GM12878 (cell line): ENCODE measurements around the gene PPM1G. TPM values are rescaled to one million over a fixed set of nuclear protein-coding genes. Genes with fewer than 3 reads are reported as not detected.
A peak's percentile ranks its signal among the peaks of the same experiment; 100 is the strongest.

ENCODE experiments used
- ATAC-seq: fragments of 200-7000 bp; cut with Tn5 transposase; 3 replicates; pipeline ENCODE4 v1.9.1; 2020; ENCODE audit warnings: mild to moderate bottlenecking, moderate library complexity
- BruUV-seq: library from RNA; stranded (reverse); fragments of 400-500 nt; replicated peaks from 2 replicates; lab custom pipeline; 2021; lab: Mats Ljungman, UMichigan
- CTCF ChIA-PET: fragments of 300-600 bp; sonication (Branson Sonifier 250); formaldehyde crosslinking; extraction: SDS; loops from one replicate; lab custom pipeline; 2021; ENCODE audit warnings: inconsistent platforms; lab: Yijun Ruan, JAX
- POLR2A ChIA-PET: fragments of 350-600 bp; formaldehyde crosslinking; extraction: SDS; loops from one replicate; lab custom pipeline; 2021; ENCODE audit warnings: inconsistent platforms; lab: Charles Lee
- RAD21 ChIA-PET: fragments of 300-600 bp; sonication (Branson Sonifier 250); formaldehyde crosslinking; loops from one replicate; lab custom pipeline; 2023; ENCODE audit warnings: antibody characterized with exemption; ENCODE audit not compliant: unreplicated experiment; lab: Charles Lee
- SMC1A ChIA-PET: fragments of 300-600 bp; sonication (Branson Sonifier 250); formaldehyde crosslinking; loops from one replicate; lab custom pipeline; 2023; ENCODE audit not compliant: unreplicated experiment, uncharacterized antibody; lab: Charles Lee
- DNase-seq: peaks from one replicate; pipeline ENCODE4 v3.0.0-alpha.2; 2011; ENCODE audit warnings: low read depth, low spot score
- FAIRE-seq: peaks from 3 replicates; lab custom pipeline; 2011; peaks lifted over from hg19 to GRCh38; lab: Jason Lieb, UNC
- H2AFZ ChIP-seq: 2 replicates; pipeline ENCODE4 v1.6.0; 2011; ENCODE audit warnings: low read depth, low read length, control low read depth; ENCODE audit not compliant: control insufficient read depth
- H3K27ac ChIP-seq: 2 replicates; pipeline ENCODE4 v1.5.1; 2011; ENCODE audit warnings: control low read depth; ENCODE audit not compliant: control insufficient read depth, insufficient read depth
- H3K27me3 ChIP-seq, 2 experiments: replicated peaks in 1 of 2; 2 replicates each; pipeline versions ENCODE4 v1.6.0 to v1.6.1; 2011; ENCODE audit warnings: low read length in 1 of 2; ENCODE audit not compliant: control insufficient read depth in 2 of 2, insufficient read depth in 2 of 2
- H3K36me3 ChIP-seq, 2 experiments: 2 replicates each; pipeline ENCODE4 v1.5.1; 2011; ENCODE audit warnings: low read length in 1 of 2; ENCODE audit not compliant: control insufficient read depth in 2 of 2, insufficient read depth in 2 of 2
- H3K4me1 ChIP-seq: 2 replicates; pipeline ENCODE4 v1.6.1; 2011; ENCODE audit warnings: mild to moderate bottlenecking, low read length, moderate library complexity, mixed read lengths; ENCODE audit not compliant: control insufficient read depth, insufficient read depth
- H3K4me2 ChIP-seq: 2 replicates; pipeline ENCODE4 v1.6.0; 2011; ENCODE audit warnings: control low read depth; ENCODE audit not compliant: control insufficient read depth, insufficient read depth
- H3K4me3 ChIP-seq: fragments of 200-600 bp; sonication (generic); 2 replicates; pipeline ENCODE4 v1.5.1; 2016
- H3K79me2 ChIP-seq: 2 replicates; pipeline ENCODE4 v1.6.0; 2011; ENCODE audit warnings: low read length; ENCODE audit not compliant: control insufficient read depth, insufficient read depth
- H3K9ac ChIP-seq: 2 replicates; pipeline ENCODE4 v1.8.0; 2011; ENCODE audit warnings: low read length, control low read depth, mixed read lengths; ENCODE audit not compliant: control insufficient read depth, insufficient read depth
- H3K9me3 ChIP-seq: replicated peaks from 3 replicates; pipeline ENCODE4 v1.5.1; 2011; ENCODE audit warnings: mild to moderate bottlenecking, low read length; ENCODE audit not compliant: control insufficient read depth, insufficient read depth
- H4K20me1 ChIP-seq: 2 replicates; pipeline ENCODE4 v1.6.0; 2011; ENCODE audit not compliant: control insufficient read depth, insufficient read depth
- ATF7 ChIP-seq: fragments of 450-650 bp; IDR thresholded peaks from 2 replicates; pipeline ENCODE4 v1.6.1; 2016; ENCODE audit warnings: low read depth, mild to moderate bottlenecking
- BHLHE40 ChIP-seq, 2 experiments: fragments of 450-650 bp in 1 of 2; IDR thresholded peaks; 2 replicates each; pipeline ENCODE4 v1.6.1; 2011 to 2017; ENCODE audit warnings: low read depth in 2 of 2, borderline replicate concordance in 1 of 2, improper control_type of control experiment in 1 of 2, low read length in 1 of 2, mild to moderate bottlenecking in 1 of 2
- BRCA1 ChIP-seq: IDR thresholded peaks from 2 replicates; pipeline ENCODE4 v1.6.1; 2011; ENCODE audit warnings: low read depth, low read length, improper control_type of control experiment
- CBX5 ChIP-seq: sonication (generic); IDR thresholded peaks from 2 replicates; pipeline ENCODE4 v1.6.1; 2016; ENCODE audit warnings: low read depth, moderate library complexity, mild to moderate bottlenecking, inconsistent platforms
- LARP7 ChIP-seq: fragments of 450-650 bp; IDR thresholded peaks from 2 replicates; pipeline ENCODE4 v1.6.1; 2017; ENCODE audit warnings: mild to moderate bottlenecking
- NFXL1 ChIP-seq: fragments of 450-650 bp; IDR thresholded peaks from 2 replicates; pipeline ENCODE4 v1.6.1; 2017; ENCODE audit warnings: antibody characterized with exemption, mild to moderate bottlenecking, borderline replicate concordance
- NR2C2 ChIP-seq: IDR thresholded peaks from 2 replicates; pipeline ENCODE4 v1.6.1; 2011; ENCODE audit warnings: borderline replicate concordance, low read depth; ENCODE audit not compliant: control insufficient read depth, insufficient read length
- POLR2AphosphoS2 ChIP-seq: IDR thresholded peaks from 2 replicates; pipeline ENCODE4 v1.6.1; 2011; ENCODE audit warnings: low read depth, mild to moderate bottlenecking, low read length, improper control_type of control experiment, moderate library complexity
- SMC3 ChIP-seq: IDR thresholded peaks from 2 replicates; pipeline ENCODE4 v1.6.1; 2011; ENCODE audit warnings: low read length, improper control_type of control experiment, borderline replicate concordance
- SPI1 ChIP-seq: IDR thresholded peaks from 2 replicates; pipeline ENCODE4 v1.6.1; 2011; ENCODE audit warnings: low read depth, mild to moderate bottlenecking, low read length, moderate library complexity, borderline replicate concordance; ENCODE audit not compliant: insufficient read depth
- STAT1 ChIP-seq: fragments of 450-650 bp; conservative IDR thresholded peaks from 2 replicates; pipeline ENCODE4 v1.6.1; 2014; ENCODE audit warnings: antibody characterized with exemption, mild to moderate bottlenecking
- YBX1 ChIP-seq: fragments of 450-650 bp; IDR thresholded peaks from 2 replicates; pipeline ENCODE4 v1.6.1; 2016; ENCODE audit warnings: antibody characterized with exemption
- YY1 ChIP-seq: IDR thresholded peaks from 2 replicates; pipeline ENCODE4 v1.6.1; 2011; ENCODE audit warnings: low read depth, mild to moderate bottlenecking, low read length
- ZNF207 ChIP-seq: fragments of 450-650 bp; IDR thresholded peaks from 2 replicates; pipeline ENCODE4 v1.6.1; 2014; ENCODE audit warnings: antibody characterized with exemption, mild to moderate bottlenecking, borderline replicate concordance
- ZNF622 ChIP-seq: fragments of 450-650 bp; IDR thresholded peaks from 2 replicates; pipeline ENCODE4 v1.6.1; 2017; ENCODE audit warnings: mild to moderate bottlenecking, inconsistent platforms
- WGBS: methylation state at CpG from one replicate; pipeline ENCODE4 v1.1.6; 2016; ENCODE audit warnings: low lambda C conversion rate; ENCODE audit not compliant: insufficient replicate concordance, insufficient coverage; ENCODE audit errors: missing lambda C conversion rate; 5-methylcytosine and 5-hydroxymethylcytosine counted together
- in situ Hi-C: fragments of 300-500 bp; cut with MboI; formaldehyde crosslinking; loops from 9 replicates; pipeline ENCODE4 v1.14.3; 2018; ENCODE audit warnings: mixed read lengths
- intact Hi-C: fragments of 100-400 bp; cut with micrococcal nuclease; formaldehyde crosslinking; loops from one replicate; pipeline ENCODE4 v1.14.2; 2022; ENCODE audit not compliant: unreplicated experiment
- polyA plus RNA-seq, 11 experiments: library from polyadenylated mRNA; depleted of rRNA in 4 of 11; unstranded in 6 of 11; stranded (reverse) in 5 of 11; fragments of >200 nt; fragmentation: Nextera tagmentation in 4 of 11; fragmentation: Illumina TruSeq in 1 of 11; extraction: Ambion mirVana in 4 of 11; extraction: Trizol in 1 of 11; gene quantifications; 1 replicate in 1 of 11; 2 replicates in 10 of 11; pipeline versions ENCODE4 v1.2.1 to v1.2.3, GENCODE V29; 2011 to 2016; ENCODE audit warnings: inconsistent platforms in 2 of 11, missing spikeins in 2 of 11, low read depth in 1 of 11
- total RNA-seq, 4 experiments: library from RNA; depleted of rRNA in 3 of 4; stranded (reverse); fragments of >200 nt in 3 of 4; fragmentation: Illumina TruSeq in 1 of 4; extraction: Trizol in 1 of 4; gene quantifications; 2 replicates each; pipeline versions ENCODE4 v1.2.1 to v1.2.3, GENCODE V29; 2013 to 2021

PPM1G gene
- total and polyA plus RNA-seq, 10 of the 15 experiments (the other 5 are each of a cell fraction or from before 2014, with no cell fraction given): 68.8 to 171 (median 121) TPM

DNA sequence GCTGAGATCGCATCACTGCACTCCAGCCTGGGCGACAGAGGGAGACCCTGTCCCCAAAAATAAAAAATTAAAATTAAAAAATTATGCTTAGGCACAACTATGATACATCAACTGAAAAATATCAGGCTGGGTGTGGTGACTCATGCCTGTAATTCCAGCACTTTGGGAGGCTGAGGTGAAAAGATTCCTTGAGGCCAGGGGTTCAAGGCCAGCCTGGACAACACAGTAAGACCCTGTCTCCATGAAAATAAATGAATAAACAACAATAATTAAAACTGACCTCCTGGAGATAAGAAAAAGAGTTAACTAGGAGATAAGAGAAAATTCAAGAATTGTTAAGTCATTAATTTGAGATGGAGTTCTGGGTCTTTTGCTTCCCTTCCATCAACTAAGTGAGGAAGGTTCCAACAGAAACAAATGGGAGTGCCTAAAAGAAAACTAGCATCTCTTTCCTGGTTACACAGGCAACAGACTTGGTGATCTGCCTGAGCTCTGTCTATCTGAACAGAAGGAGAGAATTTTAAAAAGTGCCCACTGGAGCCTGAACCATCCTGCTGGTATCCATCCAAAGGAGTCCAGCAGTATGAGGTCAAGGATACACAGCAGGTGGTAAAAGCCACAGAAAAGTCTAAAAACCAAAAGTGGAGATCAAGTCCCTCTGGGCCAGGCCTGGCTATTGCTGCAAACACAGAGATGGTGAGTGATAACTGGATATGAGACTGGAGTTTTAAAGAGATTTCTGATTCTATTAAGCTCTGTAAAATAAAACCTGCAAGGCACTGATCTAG lies 8.8 kb downstream of the PPM1G start:
- no peak overlapping the region for H3K9ac ChIP-seq
- peaks cover 87% of the 10 kb centered on the region for H3K79me2 ChIP-seq
- H3K4me3 ChIP-seq: no peak overlapping the region
- BruUV-seq: no TSS peak
- DNase-seq (no peak), FAIRE-seq (no peak)
- ChIA-PET RAD21 (interaction anchor here (1.5 kb wide), 1 partner anchor 20 kb away, joined by 4 read pairs; the partner anchor contains the start of gene ZNF513), POLR2A (interaction anchor here (1.6 kb wide), 1 partner anchor 9 kb away, joined by 6 read pairs; the partner anchor contains the start of gene PPM1G), SMC1A (interaction anchor here (1.2 kb wide), 1 partner anchor 31 kb away, joined by 3 read pairs; no protein-coding TSS in a partner anchor)
- in situ Hi-C loops: no loop called here
- no peaks in the 10 kb centered on the region for H3K27me3 ChIP-seq
- intact Hi-C loops: loop anchor here (10.0 kb wide), 2 partner anchors 184 to 284 kb away; partner anchors contain the start of gene ZNF512
- H3K27ac ChIP-seq: no peak overlapping the region
- no peak overlapping the region for H2AFZ ChIP-seq
- no peaks in the 10 kb centered on the region; the same call in 2 of the 3 replicates for H3K9me3 ChIP-seq
- H3K4me2 ChIP-seq: no peak overlapping the region
- whole genome bisulfite sequencing: 100% methylated on average over 2 of the region's 2 CpGs
- no peaks in the 10 kb centered on the region for H3K4me1 ChIP-seq
- no peak for TF ChIP-seq ZNF622
- no peak for TF ChIP-seq NFXL1
- no peak for TF ChIP-seq STAT1
- TF ChIP-seq ATF7: no peak
- TF ChIP-seq BHLHE40 (IDR thresholded peaks at IDR 0.05; ENCODE audit: borderline replicate concordance in 1 of 2, low read depth in 2 of 2, low read length in 1 of 2): no peak
- no peak for TF ChIP-seq YY1
- TF ChIP-seq SPI1: no peak
- no peak for TF ChIP-seq ZNF207
- no peak for TF ChIP-seq NR2C2
- no peak for TF ChIP-seq POLR2AphosphoS2
- TF ChIP-seq SMC3: no peak
- TF ChIP-seq YBX1: no peak
- no peak for TF ChIP-seq LARP7
- no peak for TF ChIP-seq CBX5
- TF ChIP-seq BRCA1: no peak
- TF ChIP-seq, all 136 proteins: peak for 0
- H4K20me1 ChIP-seq: no peaks in the 10 kb centered on the region
- CTCF ChIA-PET: interaction anchor here (1.5 kb wide), 1 partner anchor 9 kb away, joined by 4 read pairs; the partner anchor contains the start of gene PPM1G
- peak; percentile 50 for ATAC-seq
- H3K36me3 ChIP-seq: peaks cover 0 to 3% of the 10 kb centered on the region in 2 experiments; a peak in 1 of 4 replicates
